GM18907 (cell line): ENCODE results near the gene ZNF746.
"Not testable (repeated sequence)": the region's sequence is repeated elsewhere in the genome, so short reads cannot be mapped to it uniquely, and the experiment has no call there.

Experiments used
- ATAC-seq: cut with Tn5 transposase; IDR thresholded peaks from one replicate; pipeline ENCODE4 v1.9.1; 2021; ENCODE audit warnings: mild to moderate bottlenecking, moderate library complexity; ENCODE audit not compliant: unreplicated experiment

The ZNF746 gene

GRCh38 chr7:149459540-149460452, 37.8 kb downstream of the ZNF746 start:
- peak; percentile 37 for ATAC-seq

GRCh38 chr7:149459201-149459539, 38.4 kb downstream of the ZNF746 start:
- no peak for ATAC-seq

- no peak for ATAC-seq
Measured at GRCh38 chr7:149458235-149458634, 39.4 kb downstream of the ZNF746 start.

GRCh38 chr7:149457766-149458165, 39.8 kb downstream of the ZNF746 start:
- ATAC-seq, result no peak

- no peak for ATAC-seq
Measured at GRCh38 chr7:149456506-149457421, 40.8 kb downstream of the ZNF746 start.

- ATAC-seq, result no peak
Measured at GRCh38 chr7:149455175-149455950, 42.2 kb downstream of the ZNF746 start.

- no peak for ATAC-seq
Measured at GRCh38 chr7:149454750-149455149, 42.9 kb downstream of the ZNF746 start.

- ATAC-seq, result no peak
Measured at GRCh38 chr7:149454006-149454405, 43.6 kb downstream of the ZNF746 start.

GRCh38 chr7:149450821-149451220, 46.8 kb downstream of the ZNF746 start:
- ATAC-seq, result no peak

GRCh38 chr7:149449897-149450296, 47.7 kb downstream of the ZNF746 start:
- ATAC-seq, result no peak

- ATAC-seq, result no peak
Measured at GRCh38 chr7:149448961-149449360, 48.6 kb downstream of the ZNF746 start.

GRCh38 chr7:149446026-149446425, 51.6 kb downstream of the ZNF746 start:
- not testable (repeated sequence) for ATAC-seq

- no peak for ATAC-seq
Measured at GRCh38 chr7:149444287-149444686, 53.3 kb downstream of the ZNF746 start.

GRCh38 chr7:149443523-149443922, 54.1 kb downstream of the ZNF746 start:
- no peak for ATAC-seq

GRCh38 chr7:149442924-149443323, 54.7 kb downstream of the ZNF746 start:
- ATAC-seq, result no peak

- ATAC-seq, result no peak
Measured at GRCh38 chr7:149440222-149440621, 57.4 kb downstream of the ZNF746 start.

GRCh38 chr7:149436358-149436757, 61.3 kb downstream of the ZNF746 start:
- ATAC-seq, result no peak

GRCh38 chr7:149433124-149433523, 64.5 kb downstream of the ZNF746 start:
- no peak for ATAC-seq

GRCh38 chr7:149432121-149432691, 65.4 kb downstream of the ZNF746 start:
- ATAC-seq, result no peak

- ATAC-seq, result no peak
Measured at GRCh38 chr7:149431486-149432120, 66.0 kb downstream of the ZNF746 start.
